CD4-positive, alpha-beta T cell treated with Interleukin-15 for 1 hour (primary cell): ENCODE data around the gene MBIP.
"Not testable (repeated sequence)": the region's sequence is repeated elsewhere in the genome, so short reads cannot be mapped to it uniquely, and the experiment has no call there.

Source experiments
- DNase-seq: peaks from one replicate; pipeline ENCODE4 v3.0.0-alpha.2; 2020

Gene MBIP

GRCh38 chr14:36320200-36320896 is at the start of gene MBIP:
Gene MBIP, minus strand, starts transcription at chr14:36320637. Its CDS starts 49 bp downstream, at chr14:36320588.
- peak; percentile 89 for DNase-seq

- no peak for DNase-seq
Observed at GRCh38 chr14:36367985-36368774, 47.7 kb upstream of the MBIP start.

- no peak for DNase-seq
Observed at GRCh38 chr14:36365766-36366165, 45.3 kb upstream of the MBIP start.

GRCh38 chr14:36363704-36364103 is 43.3 kb upstream of the MBIP start:
- DNase-seq, result no peak

- no peak for DNase-seq
Observed at GRCh38 chr14:36362648-36363047, 42.2 kb upstream of the MBIP start.

GRCh38 chr14:36361210-36361853 is 40.9 kb upstream of the MBIP start:
- no peak for DNase-seq

GRCh38 chr14:36356862-36357261 is 36.4 kb upstream of the MBIP start:
- DNase-seq, result no peak

- DNase-seq, result no peak
Observed at GRCh38 chr14:36346052-36346451, 25.6 kb upstream of the MBIP start.

GRCh38 chr14:36344211-36344610 is 23.8 kb upstream of the MBIP start:
- DNase-seq, result no peak

GRCh38 chr14:36341811-36342210 is 21.4 kb upstream of the MBIP start:
- not testable (repeated sequence) for DNase-seq

- no peak for DNase-seq
Observed at GRCh38 chr14:36340276-36340890, 19.9 kb upstream of the MBIP start.

- DNase-seq, result no peak
Observed at GRCh38 chr14:36339816-36340215, 19.4 kb upstream of the MBIP start.

- DNase-seq, result no peak
Observed at GRCh38 chr14:36333119-36333518, 12.7 kb upstream of the MBIP start.

- DNase-seq, result not testable (repeated sequence)
Observed at GRCh38 chr14:36327573-36327972, 7.1 kb upstream of the MBIP start.

GRCh38 chr14:36325853-36326252 is 5.4 kb upstream of the MBIP start:
- DNase-seq, result no peak

GRCh38 chr14:36324897-36325296 is 4.5 kb upstream of the MBIP start:
- no peak for DNase-seq

- DNase-seq, result no peak
Observed at GRCh38 chr14:36320897-36321381, 502 bp upstream of the MBIP start.

GRCh38 chr14:36319899-36320199 is 588 bp downstream of the MBIP start:
- DNase-seq, result no peak

GRCh38 chr14:36317650-36318049 is 2.8 kb downstream of the MBIP start:
- no peak for DNase-seq

- no peak for DNase-seq
Observed at GRCh38 chr14:36316131-36316530, 4.3 kb downstream of the MBIP start.

- DNase-seq, result no peak
Observed at GRCh38 chr14:36315159-36315853, 5.1 kb downstream of the MBIP start.

- no peak for DNase-seq
Observed at GRCh38 chr14:36313898-36314297, 6.5 kb downstream of the MBIP start.

- no peak for DNase-seq
Observed at GRCh38 chr14:36313206-36313605, 7.2 kb downstream of the MBIP start.
